IMR-90 (cell line): Measurements from ENCODE around the gene TNS1.

ENCODE experiments used
- CHD1 ChIP-seq: IDR thresholded peaks from 2 replicates; pipeline ENCODE4 v1.6.1; 2012; ENCODE audit warnings: low read depth, low read length, improper control_type of control experiment
- CTCF ChIP-seq: conservative IDR thresholded peaks from 2 replicates; pipeline ENCODE4 v1.5.1; 2012; ENCODE audit warnings: mild to moderate bottlenecking, low read depth, low read length, improper control_type of control experiment
- ELK1 ChIP-seq: fragments of 150-350 bp; IDR thresholded peaks from 2 replicates; pipeline ENCODE4 v1.6.1; 2016; ENCODE audit warnings: low read depth, mild to moderate bottlenecking, low read length, moderate library complexity, borderline replicate concordance
- MAZ ChIP-seq: IDR thresholded peaks from 2 replicates; pipeline ENCODE4 v1.6.1; 2012; ENCODE audit warnings: low read depth, mild to moderate bottlenecking, low read length, improper control_type of control experiment, moderate library complexity, borderline replicate concordance
- MXI1 ChIP-seq: IDR thresholded peaks from 2 replicates; pipeline ENCODE4 v1.6.1; 2012; ENCODE audit warnings: low read depth, mild to moderate bottlenecking, low read length, moderate library complexity, borderline replicate concordance
- POLR2A ChIP-seq: IDR thresholded peaks from 2 replicates; pipeline ENCODE4 v1.6.1; 2012; ENCODE audit warnings: mild to moderate bottlenecking, low read depth, low read length
- RAD21 ChIP-seq: IDR thresholded peaks from 2 replicates; pipeline ENCODE4 v1.6.1; 2012; ENCODE audit warnings: low read length, improper control_type of control experiment
- RCOR1 ChIP-seq: IDR thresholded peaks from 2 replicates; pipeline ENCODE4 v1.6.1; 2012; ENCODE audit warnings: mild to moderate bottlenecking, low read length, improper control_type of control experiment; ENCODE audit not compliant: insufficient replicate concordance
- RFX5 ChIP-seq: IDR thresholded peaks from 2 replicates; pipeline ENCODE4 v1.8.0; 2012; ENCODE audit warnings: low read depth, mild to moderate bottlenecking, low read length, moderate library complexity

- TF ChIP-seq MAZ (no peak; the same call in 1 of the 2 replicates), POLR2A (no peak), CTCF (no peak), MXI1 (no peak), CHD1 (no peak), RCOR1 (no peak), ELK1 (no peak), RFX5 (no peak), RAD21 (no peak)
These were observed 212.0 kb downstream of the TNS1 start for GRCh38 chr2:217790681-217791392.
